HG03159 (cell line): ENCODE data around the gene HEBP1.
"Not testable (repeated sequence)": the region's sequence is repeated elsewhere in the genome, so short reads cannot be mapped to it uniquely, and the experiment has no call there.

Experiments used
- ATAC-seq: cut with Tn5 transposase; IDR thresholded peaks from one replicate; pipeline ENCODE4 v1.9.1; 2021; ENCODE audit warnings: mild to moderate bottlenecking, moderate library complexity; ENCODE audit not compliant: unreplicated experiment

The HEBP1 gene

GRCh38 chr12:12999959-13000615, at the start of gene HEBP1:
HEBP1 (minus strand) TSS chr12:13000265; CDS start chr12:13000114, 151 bp downstream.
- ATAC-seq: peak; percentile 81

- ATAC-seq: no peak
Observed at GRCh38 chr12:13049816-13050215, 49.8 kb upstream of the HEBP1 start.

- peak; percentile 57 for ATAC-seq
Observed at GRCh38 chr12:13046964-13047363, 46.9 kb upstream of the HEBP1 start.

- ATAC-seq: no peak
Observed at GRCh38 chr12:13045816-13046215, 45.8 kb upstream of the HEBP1 start.

GRCh38 chr12:13044906-13045299, 44.8 kb upstream of the HEBP1 start:
- no peak for ATAC-seq

GRCh38 chr12:13044002-13044905, 44.2 kb upstream of the HEBP1 start, which contains the start of gene FAM234B:
FAM234B (plus strand) TSS chr12:13044381; CDS start chr12:13044404, 23 bp downstream.
- ATAC-seq: peak; percentile 73

- ATAC-seq: no peak
Observed at GRCh38 chr12:13042666-13043230, 42.7 kb upstream of the HEBP1 start.

- no peak for ATAC-seq
Observed at GRCh38 chr12:13041224-13041623, 41.2 kb upstream of the HEBP1 start.

GRCh38 chr12:13039328-13039956, 39.4 kb upstream of the HEBP1 start:
- no peak for ATAC-seq

- ATAC-seq: no peak
Observed at GRCh38 chr12:13038491-13039161, 38.6 kb upstream of the HEBP1 start.

GRCh38 chr12:13036881-13037280, 36.8 kb upstream of the HEBP1 start:
- ATAC-seq: no peak

GRCh38 chr12:13035335-13035734, 35.3 kb upstream of the HEBP1 start:
- ATAC-seq: not testable (repeated sequence)

GRCh38 chr12:13033476-13033875, 33.4 kb upstream of the HEBP1 start:
- ATAC-seq: no peak

GRCh38 chr12:13032164-13032563, 32.1 kb upstream of the HEBP1 start:
- ATAC-seq: no peak

GRCh38 chr12:13030541-13031291, 30.7 kb upstream of the HEBP1 start:
- ATAC-seq: no peak

GRCh38 chr12:13028825-13029570, 28.9 kb upstream of the HEBP1 start:
- no peak for ATAC-seq

- no peak for ATAC-seq
Observed at GRCh38 chr12:13027508-13027907, 27.4 kb upstream of the HEBP1 start.

GRCh38 chr12:13027032-13027431, 27.0 kb upstream of the HEBP1 start:
- no peak for ATAC-seq

- no peak for ATAC-seq
Observed at GRCh38 chr12:13026286-13026685, 26.2 kb upstream of the HEBP1 start.
